GM19328 (cell line): ENCODE data around the gene CBLL2.
"Not testable (repeated sequence)": the region's sequence is repeated elsewhere in the genome, so short reads cannot be mapped to it uniquely, and the experiment has no call there.

ENCODE experiments used
- ATAC-seq: cut with Tn5 transposase; IDR thresholded peaks from one replicate; pipeline ENCODE4 v1.9.1; 2021; ENCODE audit warnings: mild to moderate bottlenecking, moderate library complexity; ENCODE audit not compliant: unreplicated experiment

Gene CBLL2

GRCh38 chrX:22272613-22273012, at the start of gene CBLL2:
Gene CBLL2 (plus strand): TSS chrX:22272913. CDS start chrX:22272992, 79 bp downstream.
- ATAC-seq, result no peak

GRCh38 chrX:22234380-22234779, 38.3 kb upstream of the CBLL2 start:
- ATAC-seq, result no peak

GRCh38 chrX:22237479-22237878, 35.2 kb upstream of the CBLL2 start:
- ATAC-seq, result no peak

GRCh38 chrX:22246620-22247019, 26.1 kb upstream of the CBLL2 start:
- ATAC-seq, result no peak

GRCh38 chrX:22247169-22247568, 25.5 kb upstream of the CBLL2 start:
- no peak for ATAC-seq

- no peak for ATAC-seq
Measured at GRCh38 chrX:22248401-22248800, 24.3 kb upstream of the CBLL2 start.

GRCh38 chrX:22249371-22249770, 23.3 kb upstream of the CBLL2 start:
- no peak for ATAC-seq

- no peak for ATAC-seq
Measured at GRCh38 chrX:22268706-22269105, 4.0 kb upstream of the CBLL2 start.

GRCh38 chrX:22273714-22274317, 1.1 kb downstream of the CBLL2 start:
- ATAC-seq, result no peak

- no peak for ATAC-seq
Measured at GRCh38 chrX:22276781-22277180, 4.1 kb downstream of the CBLL2 start.

- ATAC-seq, result no peak
Measured at GRCh38 chrX:22278375-22278774, 5.7 kb downstream of the CBLL2 start.

GRCh38 chrX:22289209-22289608, 16.5 kb downstream of the CBLL2 start:
- not testable (repeated sequence) for ATAC-seq

GRCh38 chrX:22296871-22297270, 24.2 kb downstream of the CBLL2 start:
- no peak for ATAC-seq

- no peak for ATAC-seq
Measured at GRCh38 chrX:22300130-22300529, 27.4 kb downstream of the CBLL2 start.

GRCh38 chrX:22310779-22311178, 38.1 kb downstream of the CBLL2 start:
- ATAC-seq, result no peak

- no peak for ATAC-seq
Measured at GRCh38 chrX:22313766-22314165, 41.1 kb downstream of the CBLL2 start.

- ATAC-seq, result no peak
Measured at GRCh38 chrX:22314211-22314610, 41.5 kb downstream of the CBLL2 start.

GRCh38 chrX:22314692-22315091, 42.0 kb downstream of the CBLL2 start:
- ATAC-seq, result no peak

- no peak for ATAC-seq
Measured at GRCh38 chrX:22315151-22315550, 42.4 kb downstream of the CBLL2 start.

GRCh38 chrX:22320236-22320873, 47.6 kb downstream of the CBLL2 start:
- no peak for ATAC-seq

GRCh38 chrX:22323541-22323940, 50.8 kb downstream of the CBLL2 start:
- no peak for ATAC-seq
